Measurements from ENCODE around the gene ATR.

Gene ATR

GRCh38 chr3:142507241-142507640 is 71.3 kb downstream of the ATR start:
- DNase-seq = no peak

DNA sequence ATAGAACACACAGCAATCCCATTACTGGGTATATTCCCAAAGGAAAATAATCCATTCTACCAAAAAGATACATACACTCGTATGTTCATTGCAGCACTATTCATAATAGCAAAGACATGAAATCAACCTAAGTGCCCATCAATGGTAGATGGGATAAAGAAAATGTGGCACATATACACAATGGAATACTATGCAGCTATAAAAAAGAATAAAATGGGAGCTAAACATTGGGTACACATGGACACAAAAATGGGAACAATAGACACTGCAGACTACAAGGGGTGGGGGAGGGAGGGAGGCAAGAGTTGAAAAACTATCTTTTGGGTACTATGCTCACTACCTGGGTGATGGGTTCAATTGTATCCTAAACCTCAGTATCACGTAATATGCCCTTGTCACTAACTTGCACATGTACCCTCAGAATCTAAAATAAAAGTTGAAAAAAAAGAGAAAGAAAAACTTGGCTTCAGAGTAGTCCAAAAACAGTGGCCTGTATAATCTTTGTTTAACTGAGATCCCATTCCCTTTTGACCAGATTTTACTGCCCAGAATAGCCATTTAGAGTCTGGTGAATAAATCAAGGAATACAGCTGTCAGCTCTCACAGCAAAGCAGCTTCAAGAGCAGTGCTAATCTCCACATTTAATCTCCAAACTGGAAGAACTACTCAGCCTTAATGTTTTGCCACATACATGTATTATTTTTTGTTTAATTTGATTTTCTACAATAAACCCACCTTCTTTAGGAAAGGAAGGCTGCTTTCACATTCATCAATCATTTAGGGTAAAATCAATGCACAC is 76.1 kb downstream of the ATR start:
- DNase-seq = no peak

DNA sequence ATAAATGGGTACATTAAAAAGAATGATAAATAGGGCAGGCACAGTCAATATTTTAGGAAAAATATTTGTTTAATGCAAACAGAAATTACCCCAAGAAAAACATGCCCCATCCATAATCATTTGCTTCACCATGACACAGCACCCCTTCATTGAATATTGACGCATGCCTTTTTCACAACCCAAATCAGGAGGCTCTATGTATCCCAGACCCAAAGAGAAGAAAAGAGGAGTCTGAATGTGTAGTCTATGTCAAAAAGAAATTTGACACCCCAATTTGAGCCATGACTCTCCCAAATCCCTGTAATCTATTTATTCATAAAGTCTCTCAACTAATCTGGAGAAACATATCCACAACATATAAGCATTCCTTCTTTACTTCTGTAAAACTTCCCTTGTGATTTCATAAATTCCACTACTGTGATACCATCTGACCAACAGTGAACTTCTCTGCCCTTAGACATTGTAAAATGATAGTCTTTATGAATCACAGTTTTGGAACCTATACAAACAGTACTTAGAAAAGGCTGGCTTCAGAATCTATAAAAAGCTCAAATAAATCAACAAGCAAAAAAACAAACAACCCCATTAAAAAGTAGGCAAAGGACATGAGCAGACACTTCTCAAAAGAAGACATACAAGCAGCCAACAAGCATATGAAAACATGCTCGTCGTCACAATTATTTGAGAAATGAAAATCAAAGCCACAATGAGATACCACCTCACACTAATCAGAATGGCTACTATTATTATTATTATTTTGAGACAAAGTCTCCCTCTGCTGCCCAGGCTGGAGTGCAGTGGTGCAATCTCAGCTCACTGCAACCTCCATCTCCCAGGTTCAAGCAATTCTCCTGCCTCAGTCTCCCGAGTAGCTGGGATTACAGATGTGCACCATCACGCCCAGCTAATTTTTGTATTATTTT is 77.3 kb downstream of the ATR start:
- DNase-seq = no peak

DNA sequence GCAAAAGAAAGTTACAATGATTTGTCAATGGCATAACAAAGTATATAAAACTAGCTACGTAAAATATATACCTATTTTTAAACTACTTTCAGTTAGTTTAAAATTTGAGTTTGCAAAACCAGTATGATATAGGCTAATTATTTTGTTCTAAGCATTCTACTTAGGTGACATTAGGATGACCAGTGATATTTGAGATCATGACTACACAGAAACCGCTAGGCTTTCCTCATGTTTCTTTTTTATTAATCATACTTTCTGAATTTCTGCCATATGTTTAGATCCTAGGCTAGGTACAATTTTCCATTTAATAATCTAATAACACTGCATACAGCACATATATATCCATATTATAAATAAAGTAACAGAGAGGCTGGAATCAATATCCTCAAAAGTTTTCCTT is 78.3 kb downstream of the ATR start:
- no peak for DNase-seq

GRCh38 chr3:142498397-142499180 is 79.9 kb downstream of the ATR start:
- no peak for DNase-seq

DNA sequence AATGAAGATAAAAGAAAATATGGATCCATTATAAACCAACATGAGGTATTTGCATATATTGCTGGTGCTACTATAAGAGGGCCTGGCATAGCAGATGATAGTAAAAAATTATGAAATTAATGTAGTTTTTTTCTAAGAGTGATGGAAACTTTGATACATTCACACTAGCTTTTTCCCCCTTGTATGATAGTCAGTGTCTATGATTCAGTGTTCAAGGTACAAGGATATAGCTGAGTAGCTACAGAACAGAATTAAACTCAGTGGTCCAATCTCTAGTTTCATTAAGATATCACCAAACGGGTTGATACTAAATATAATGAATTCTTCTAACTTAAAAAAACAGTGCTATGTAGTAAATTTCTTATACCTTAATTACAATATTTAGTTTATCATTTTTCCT is 80.8 kb downstream of the ATR start:
- no peak for DNase-seq

- no peak for DNase-seq
Observed at GRCh38 chr3:142495103-142495502, 83.4 kb downstream of the ATR start.

GRCh38 chr3:142492184-142492583 is 86.3 kb downstream of the ATR start:
- no peak for DNase-seq

DNA sequence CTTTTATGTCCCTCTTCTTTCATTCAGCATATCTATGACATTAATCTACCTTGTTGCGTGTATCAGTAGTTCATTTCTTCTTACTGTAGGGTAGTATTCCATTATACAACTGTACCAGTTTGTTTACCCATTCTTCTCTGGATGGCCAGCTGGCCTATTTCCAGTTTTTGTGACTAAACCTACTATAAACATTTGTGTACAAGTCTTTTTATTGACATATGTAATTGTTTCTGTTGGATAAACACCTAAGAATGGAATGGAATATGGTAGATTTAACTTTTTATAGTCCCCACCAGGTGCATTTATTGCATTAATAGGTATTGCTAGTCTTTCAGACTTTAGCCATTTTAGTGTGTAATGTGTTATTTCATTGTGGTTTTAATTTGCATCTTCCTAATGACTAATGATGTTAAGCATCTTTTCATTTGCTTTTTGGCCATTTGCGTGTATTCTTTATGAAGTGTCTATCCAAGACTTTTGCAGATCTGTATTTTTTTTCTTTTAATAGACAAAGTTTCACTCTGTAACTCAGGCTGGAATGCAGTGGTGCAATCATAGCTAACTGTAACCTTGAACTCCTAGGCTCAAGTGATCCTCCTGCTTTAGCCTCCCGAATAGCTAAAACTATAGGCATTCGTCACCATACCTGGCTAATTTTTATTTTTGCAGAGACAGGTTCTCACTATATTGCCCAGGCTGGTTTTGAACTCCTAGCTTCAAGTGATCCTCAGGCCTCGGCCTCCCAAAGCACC is 88.8 kb downstream of the ATR start:
- no peak for DNase-seq

- DNase-seq = no peak
Observed at GRCh38 chr3:142484912-142485435, 93.6 kb downstream of the ATR start.

DNA sequence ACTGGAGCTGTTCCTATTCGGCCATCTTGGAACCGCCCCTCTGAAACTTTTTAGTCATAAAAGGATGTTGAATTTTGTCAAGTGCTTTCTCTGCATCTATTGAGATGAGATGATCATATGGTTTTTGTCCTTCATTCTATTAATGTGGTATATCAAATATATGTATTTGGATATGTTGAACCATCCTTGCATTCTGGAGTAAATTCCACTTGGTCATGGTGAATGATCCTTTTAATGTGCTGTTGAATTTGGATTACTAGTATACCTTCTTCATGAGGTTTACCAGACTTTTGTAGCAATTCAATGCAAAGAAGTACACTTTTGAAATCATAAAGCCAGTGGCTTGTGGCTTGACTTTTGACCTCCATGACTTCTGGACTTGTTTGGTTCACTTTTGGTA is 97.3 kb downstream of the ATR start:
- DNase-seq = no peak

DNA sequence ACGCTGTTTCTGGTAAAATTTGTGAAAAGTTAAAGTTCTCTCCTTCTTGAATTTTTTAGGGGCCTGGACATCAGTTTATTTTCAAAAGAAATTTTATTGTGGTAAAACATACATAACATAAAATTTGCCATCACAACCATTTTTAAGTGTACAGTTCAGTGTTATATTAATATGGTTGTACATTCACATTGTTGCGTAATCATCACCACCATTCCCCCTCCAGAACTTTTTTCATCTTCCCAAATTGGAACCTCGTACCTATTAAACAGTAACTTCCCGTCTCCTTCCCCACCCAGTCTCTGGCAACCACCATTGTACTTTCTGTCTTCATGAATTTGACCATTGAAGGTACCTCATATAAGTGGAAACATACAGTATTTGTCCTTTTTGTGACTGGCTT is 107.7 kb downstream of the ATR start:
- DNase-seq = no peak

DNA sequence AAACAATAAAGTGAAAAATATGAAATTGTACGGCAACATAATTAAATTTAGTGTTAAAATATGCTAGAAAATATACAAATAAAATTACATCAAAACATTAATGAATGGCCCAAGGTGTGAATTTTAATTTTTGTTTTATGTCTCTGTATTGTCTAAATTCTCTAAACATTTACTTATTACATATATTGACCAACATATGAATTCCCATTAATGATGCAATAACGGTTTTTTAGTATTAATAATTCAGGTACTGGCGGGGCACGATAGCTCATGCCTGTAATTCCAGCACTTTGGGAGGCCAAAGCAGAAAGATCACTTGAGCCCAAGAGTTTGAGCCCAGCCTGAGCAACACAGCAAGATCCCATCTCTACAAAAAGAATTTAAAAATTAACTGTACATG is 110.1 kb downstream of the ATR start:
- DNase-seq = no peak

GRCh38 chr3:142467768-142468167 is 110.8 kb downstream of the ATR start:
- no peak for DNase-seq

GRCh38 chr3:142460689-142461088 is 117.8 kb downstream of the ATR start:
- no peak for DNase-seq

- no peak for DNase-seq
Observed at GRCh38 chr3:142459929-142460328, 118.6 kb downstream of the ATR start.

GRCh38 chr3:142459096-142459495 is 119.4 kb downstream of the ATR start:
- no peak for DNase-seq

- no peak for DNase-seq
Observed at GRCh38 chr3:142450881-142451280, 127.7 kb downstream of the ATR start.

DNA sequence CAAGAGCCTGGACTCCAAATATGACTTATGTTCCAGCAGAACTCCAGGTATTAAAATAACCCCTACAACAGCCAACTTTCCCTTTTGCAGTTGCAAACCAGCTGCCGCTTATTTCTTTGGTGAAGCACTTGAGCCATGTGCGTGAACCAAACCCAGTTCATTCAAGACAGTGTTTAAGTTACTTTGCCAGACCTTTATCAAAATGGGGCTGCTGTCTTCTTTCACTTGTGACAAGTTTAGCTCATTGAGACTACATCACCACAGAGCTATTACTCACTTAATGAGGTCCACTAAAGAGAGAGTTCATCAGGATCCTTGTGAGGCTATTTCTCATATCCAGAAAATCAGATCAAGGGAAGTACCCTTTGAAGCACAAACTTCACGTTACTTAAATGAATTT is 128.3 kb downstream of the ATR start:
- no peak for DNase-seq

GRCh38 chr3:142447852-142448823 is 130.4 kb downstream of the ATR start, which contains the start of gene XRN1:
Gene XRN1, minus strand, starts transcription at chr3:142448037. Its CDS starts 93 bp downstream, at chr3:142447944.
- DNase-seq = peak; percentile 93

- peak; percentile 19 for DNase-seq
Observed at GRCh38 chr3:142447301-142447851, 131.2 kb downstream of the ATR start.
